WI38 (cell line): ENCODE data around the gene COQ9.

Experiments used
- H3K4me3 ChIP-seq: 2 replicates; pipeline ENCODE4 v1.5.1; 2011; ENCODE audit warnings: low read depth, mild to moderate bottlenecking, control low read depth, low read length
- TF ChIP-seq, protein P1 (sequence below): IDR thresholded peaks from 2 replicates; pipeline ENCODE4 v1.5.1; 2012; ENCODE audit warnings: low read depth, mild to moderate bottlenecking, control low read depth, low read length

Gene COQ9

DNA sequence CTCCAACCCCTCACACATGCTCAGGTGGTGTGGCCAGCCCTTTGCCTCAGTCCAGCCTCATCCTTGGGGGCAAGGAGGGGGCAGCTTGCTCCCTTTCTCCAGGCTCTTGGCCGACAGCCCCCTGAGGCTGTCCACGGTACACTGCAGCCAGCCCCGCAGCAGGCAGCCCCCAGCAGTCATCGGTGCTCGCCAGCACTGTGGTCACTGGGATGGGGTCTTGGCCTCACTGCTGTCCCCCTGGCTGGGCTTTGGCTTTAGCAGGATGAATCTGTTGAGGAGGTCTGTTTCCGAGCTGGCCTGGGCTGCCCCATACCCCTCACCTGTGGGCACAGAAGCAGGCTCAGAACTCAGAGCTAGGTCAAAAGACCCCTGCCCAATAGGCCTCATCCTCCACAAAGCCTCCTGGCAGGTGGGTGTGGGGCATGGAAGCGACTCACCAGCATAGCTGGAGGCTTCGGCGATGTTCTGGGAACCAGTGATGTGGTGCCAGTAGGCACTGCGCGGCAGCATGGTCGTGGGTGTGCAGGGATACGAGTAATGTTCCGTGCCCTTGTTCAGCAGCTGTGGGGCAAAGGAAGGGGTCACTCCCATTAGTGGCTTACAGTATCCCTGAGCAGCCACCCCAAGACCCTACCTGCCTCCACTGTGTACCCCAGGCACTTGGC is 26.0 kb downstream of the COQ9 start:
- TF ChIP-seq, protein P1, sequence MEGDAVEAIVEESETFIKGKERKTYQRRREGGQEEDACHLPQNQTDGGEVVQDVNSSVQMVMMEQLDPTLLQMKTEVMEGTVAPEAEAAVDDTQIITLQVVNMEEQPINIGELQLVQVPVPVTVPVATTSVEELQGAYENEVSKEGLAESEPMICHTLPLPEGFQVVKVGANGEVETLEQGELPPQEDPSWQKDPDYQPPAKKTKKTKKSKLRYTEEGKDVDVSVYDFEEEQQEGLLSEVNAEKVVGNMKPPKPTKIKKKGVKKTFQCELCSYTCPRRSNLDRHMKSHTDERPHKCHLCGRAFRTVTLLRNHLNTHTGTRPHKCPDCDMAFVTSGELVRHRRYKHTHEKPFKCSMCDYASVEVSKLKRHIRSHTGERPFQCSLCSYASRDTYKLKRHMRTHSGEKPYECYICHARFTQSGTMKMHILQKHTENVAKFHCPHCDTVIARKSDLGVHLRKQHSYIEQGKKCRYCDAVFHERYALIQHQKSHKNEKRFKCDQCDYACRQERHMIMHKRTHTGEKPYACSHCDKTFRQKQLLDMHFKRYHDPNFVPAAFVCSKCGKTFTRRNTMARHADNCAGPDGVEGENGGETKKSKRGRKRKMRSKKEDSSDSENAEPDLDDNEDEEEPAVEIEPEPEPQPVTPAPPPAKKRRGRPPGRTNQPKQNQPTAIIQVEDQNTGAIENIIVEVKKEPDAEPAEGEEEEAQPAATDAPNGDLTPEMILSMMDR, result no peak
- H3K4me3 ChIP-seq, result no peak overlapping the region

DNA sequence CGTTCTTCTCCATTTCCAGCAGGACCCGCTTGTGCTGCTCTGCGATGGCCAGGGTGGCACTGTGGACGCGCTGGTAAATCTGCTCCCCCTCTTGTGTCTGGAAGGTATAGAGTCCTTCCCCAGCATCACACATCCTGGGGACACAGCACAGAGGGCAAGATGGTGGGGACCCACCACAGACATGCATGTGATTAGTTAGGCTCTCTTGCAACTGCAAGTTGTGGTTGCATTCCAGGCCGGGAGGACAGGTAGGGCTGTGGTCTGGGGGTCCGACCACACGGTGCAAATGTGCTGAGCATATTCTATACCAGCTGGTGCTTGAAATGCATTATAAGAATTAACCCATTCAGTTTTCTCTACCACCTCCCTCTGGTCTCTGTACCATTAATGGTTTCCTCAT is 26.6 kb downstream of the COQ9 start:
- TF ChIP-seq, protein P1, result no peak
- no peak overlapping the region for H3K4me3 ChIP-seq

DNA sequence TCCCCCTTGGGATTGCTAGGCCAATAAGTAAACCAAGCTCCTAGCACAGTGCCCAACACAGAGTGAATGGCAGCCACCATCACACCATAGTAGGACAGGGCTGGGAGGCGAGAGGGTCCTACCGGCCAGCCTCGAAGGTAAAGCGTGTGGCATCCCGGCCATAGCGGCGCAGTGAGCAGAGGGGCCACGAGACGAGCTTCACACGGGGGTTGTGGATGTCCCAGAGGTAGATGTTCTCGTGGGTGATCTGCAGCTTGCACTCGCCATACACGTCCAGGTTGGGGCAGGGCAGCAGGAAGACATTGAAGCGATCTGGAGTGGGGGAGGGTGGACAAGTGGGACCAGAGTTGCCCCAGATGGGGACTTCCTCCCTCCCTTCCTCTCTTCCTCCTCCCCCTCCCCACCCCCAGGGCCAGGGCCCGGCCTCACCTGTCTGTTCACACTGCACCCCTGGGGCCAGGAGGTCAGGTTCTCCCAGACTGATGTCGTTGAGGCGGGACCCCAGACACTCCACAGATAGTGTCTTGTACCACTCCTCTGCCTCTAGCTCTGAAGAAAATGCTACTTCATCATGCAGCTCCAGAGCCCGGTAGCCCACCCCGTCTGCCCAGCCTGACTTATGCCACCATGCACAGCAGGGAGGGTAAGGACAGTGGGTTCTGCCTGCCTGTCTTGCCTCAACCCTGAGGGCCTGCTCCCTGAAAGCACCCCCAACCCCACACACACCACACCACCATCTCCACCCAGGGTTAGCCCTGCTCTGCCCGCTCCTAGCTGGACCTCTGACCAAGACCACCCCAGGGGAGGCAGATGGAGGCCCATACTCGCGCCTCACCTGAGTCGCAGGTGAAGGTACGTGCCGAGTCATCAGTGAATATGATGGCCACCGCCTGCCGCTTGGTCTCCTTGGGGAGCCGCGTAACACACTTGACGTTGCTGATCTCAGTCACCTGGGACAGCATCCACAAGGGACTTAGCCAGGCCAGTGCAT is 27.7 kb downstream of the COQ9 start:
- TF ChIP-seq, protein P1, result no peak
- no peak overlapping the region for H3K4me3 ChIP-seq

DNA sequence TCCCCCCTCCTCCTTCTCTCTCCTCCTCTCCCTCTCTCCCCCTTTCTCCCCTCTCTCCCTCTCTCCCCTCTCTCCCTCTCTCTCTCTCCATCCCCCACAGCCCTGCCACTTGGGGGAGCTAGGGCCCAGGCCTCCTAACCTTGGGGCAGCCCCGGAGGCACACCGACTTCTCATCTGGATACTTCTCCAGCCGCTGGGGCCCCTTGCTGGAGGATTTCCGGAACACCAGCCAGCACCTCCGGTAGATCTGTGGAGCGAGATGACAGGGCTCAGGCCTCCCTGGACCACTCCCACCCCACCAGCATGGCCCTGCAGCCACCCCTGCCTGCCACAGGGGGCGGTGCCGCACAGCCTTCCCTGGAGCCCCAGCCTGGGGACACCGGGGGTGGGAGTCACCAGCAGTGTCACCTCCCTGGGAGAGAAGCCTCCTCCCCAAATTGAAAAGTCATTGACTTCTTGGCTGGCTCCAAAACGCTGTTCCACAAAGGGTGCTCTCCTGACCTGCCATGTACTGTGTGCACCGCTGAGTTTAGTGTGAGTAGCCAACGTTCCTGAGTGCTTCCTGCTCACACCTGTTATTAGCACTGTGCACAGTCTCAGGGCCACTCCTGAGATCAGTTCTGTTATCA is 28.5 kb downstream of the COQ9 start:
- TF ChIP-seq, protein P1, result peak; percentile 41
- H3K4me3 ChIP-seq, result no peak overlapping the region

DNA sequence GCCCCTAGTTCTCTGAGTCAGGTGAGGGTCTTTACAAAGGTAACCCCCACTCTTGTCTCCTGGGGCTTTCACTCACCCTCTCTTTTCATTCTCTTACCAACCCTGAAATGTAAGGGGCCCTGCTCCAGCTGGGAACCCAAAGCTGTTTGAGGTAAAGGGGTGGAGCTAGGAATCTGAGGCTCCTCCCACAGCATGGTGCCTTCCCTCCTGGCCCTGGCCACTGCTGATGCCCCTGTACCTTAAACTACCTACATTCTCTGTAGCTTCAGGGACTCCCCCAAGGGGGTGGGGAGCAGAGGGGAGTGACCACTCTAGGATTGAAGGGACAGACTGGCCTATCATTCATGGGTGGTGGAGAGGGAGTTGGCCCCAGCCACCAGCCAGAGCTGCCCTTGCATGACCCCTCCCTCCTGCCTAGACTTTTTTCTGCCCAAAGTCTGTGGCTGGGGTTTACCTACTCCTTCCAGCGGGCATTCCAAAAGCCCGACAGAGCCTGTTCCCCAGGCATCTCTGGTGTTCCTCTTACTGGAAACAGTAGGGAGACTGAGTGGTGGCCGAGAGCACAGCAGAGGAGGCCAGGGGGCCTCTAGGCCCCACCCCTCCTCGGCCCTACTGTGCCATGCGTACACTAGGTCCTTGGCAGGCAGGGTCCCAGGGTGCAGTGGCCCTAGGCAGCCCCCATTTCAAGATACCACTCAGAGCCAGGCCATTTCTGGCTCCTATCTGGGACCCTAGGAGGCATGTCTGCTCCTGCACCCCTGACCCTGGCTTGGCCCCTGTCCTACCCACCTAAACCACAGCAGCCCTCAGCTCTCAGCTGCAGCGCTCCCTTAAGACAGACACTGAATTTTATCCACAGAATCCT is 29.5 kb downstream of the COQ9 start:
- no peak overlapping the region for H3K4me3 ChIP-seq
- TF ChIP-seq, protein P1, result no peak

DNA sequence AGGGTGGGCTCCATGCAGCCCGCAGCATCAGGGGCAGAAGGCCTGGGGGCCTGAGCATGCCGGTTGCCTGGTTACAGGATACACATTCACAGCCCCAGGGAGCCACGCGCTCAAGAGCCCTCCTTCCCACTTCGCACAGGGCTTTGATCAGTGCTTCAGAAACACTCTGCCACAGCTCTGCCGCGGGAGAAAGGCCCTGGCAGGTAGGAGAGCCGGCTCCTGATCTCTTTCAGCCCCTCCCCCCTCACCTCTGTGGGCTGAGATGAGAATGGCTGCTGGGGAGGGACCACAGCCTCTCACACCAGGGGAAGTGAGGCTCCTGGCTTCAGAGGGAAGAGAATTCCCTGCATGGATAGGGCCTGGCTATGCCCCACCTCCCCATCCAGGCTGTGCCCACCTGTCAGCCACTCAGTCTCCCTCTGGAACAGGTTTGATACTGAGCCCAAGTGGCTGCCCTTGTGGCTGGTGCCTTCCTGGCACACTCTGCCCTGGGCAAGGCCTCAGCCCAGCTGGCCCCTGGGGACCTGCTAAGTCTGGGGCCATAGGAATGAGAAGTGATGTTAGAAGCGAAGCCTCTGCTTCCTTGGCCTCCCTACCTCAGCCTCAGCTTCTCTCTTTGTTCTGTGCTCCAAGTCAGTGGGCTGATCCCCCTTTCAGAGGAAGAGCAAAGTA is 30.4 kb downstream of the COQ9 start:
- TF ChIP-seq, protein P1, result no peak
- H3K4me3 ChIP-seq, result no peak overlapping the region
